Sigmoid colon (tissue), 7 donors: ENCODE data around the gene TBXAS1. TPM values are rescaled to one million over a fixed set of nuclear protein-coding genes. Genes with fewer than 3 reads are reported as not detected.
A peak's percentile ranks its signal among the peaks of the same experiment; 100 is the strongest.

Source experiments
- DNase-seq: peaks from one replicate; pipeline ENCODE4 v3.0.0-alpha.2; 2019
- H3K27ac ChIP-seq, 4 donors: fragments of 200-600 bp; sonication (generic); one replicate each; pipeline ENCODE4 v1.5.1; 2016 to 2019; ENCODE audit warnings: mild to moderate bottlenecking in 1 of 4
- H3K27me3 ChIP-seq, 3 donors: fragments of 200-600 bp; sonication (generic); one replicate each; pipeline ENCODE4 v1.5.1; 2019; ENCODE audit warnings: mild to moderate bottlenecking in 1 of 3
- H3K36me3 ChIP-seq, 4 donors: fragments of 200-600 bp; sonication (generic); one replicate each; pipeline ENCODE4 v1.5.1; 2016 to 2019
- H3K4me1 ChIP-seq, 4 donors: fragments of 200-600 bp; sonication (generic); one replicate each; pipeline ENCODE4 v1.5.1; 2017 to 2019
- H3K4me3 ChIP-seq, 4 donors: fragments of 200-600 bp; sonication (generic); one replicate each; pipeline ENCODE4 v1.5.1; 2017 to 2019; ENCODE audit warnings: mild to moderate bottlenecking in 2 of 4, moderate library complexity in 1 of 4
- H3K9me3 ChIP-seq, 4 donors: fragments of 200-600 bp in 3 of 4; sonication (generic) in 3 of 4; one replicate each; pipeline versions ENCODE4 v1.5.1 to v1.6.1; 2013 to 2019
- EP300 ChIP-seq, 4 donors: sonication (generic); formaldehyde crosslinking; IDR thresholded peaks; one replicate each; pipeline ENCODE4 v1.6.1; 2017; ENCODE audit warnings: antibody characterized with exemption in 4 of 4
- POLR2A ChIP-seq, 2 donors: fragments of 450-650 bp; IDR thresholded peaks; one replicate each; pipeline ENCODE4 v1.6.1; 2016; ENCODE audit warnings: antibody characterized with exemption in 2 of 2, mild to moderate bottlenecking in 2 of 2, moderate library complexity in 2 of 2
- POLR2AphosphoS5 ChIP-seq, 4 donors: sonication (generic); formaldehyde crosslinking; IDR thresholded peaks; one replicate each; pipeline ENCODE4 v1.6.1; 2017; ENCODE audit warnings: antibody characterized with exemption in 4 of 4
- WGBS, 2 donors: extraction: QIAGEN DNeasy Blood & Tissue Kit; methylation state at CpG; one replicate each; pipeline ENCODE4 v1.1.7; 2013; 5-methylcytosine and 5-hydroxymethylcytosine counted together
- intact Hi-C: fragments of 100-400 bp; cut with DNase I; formaldehyde crosslinking; loops from one replicate; pipeline ENCODE4 v1.15.1; 2023
- polyA plus RNA-seq, 3 donors: library from polyadenylated mRNA; stranded (reverse); fragments of 200-250 nt; gene quantifications; one replicate each; pipeline ENCODE4 v1.2.3, GENCODE V29; 2013
- total RNA-seq, 4 donors: library from RNA; depleted of rRNA; stranded (reverse); fragments of >200 nt; gene quantifications; one replicate each; pipeline ENCODE4 v1.1.0, GENCODE V29; 2016
- TF ChIP-seq, protein P1 (sequence below), 4 experiments: fragments of 450-650 bp in 3 of 4; fragments of 200-600 bp in 1 of 4; IDR thresholded peaks; one replicate each; pipeline ENCODE4 v1.5.1; 2016 to 2019; ENCODE audit warnings: antibody characterized with exemption in 4 of 4, mild to moderate bottlenecking in 3 of 4, moderate library complexity in 2 of 4
- donor health status: healthy with polysubstance abuse.
- donor health status: Bipolar disorder and iron deficiency.
- donor health status: healthy.

TBXAS1 gene
- total and polyA plus RNA-seq, 7 donors, result 6.0 to 28.2 (median 19.3) TPM

DNA sequence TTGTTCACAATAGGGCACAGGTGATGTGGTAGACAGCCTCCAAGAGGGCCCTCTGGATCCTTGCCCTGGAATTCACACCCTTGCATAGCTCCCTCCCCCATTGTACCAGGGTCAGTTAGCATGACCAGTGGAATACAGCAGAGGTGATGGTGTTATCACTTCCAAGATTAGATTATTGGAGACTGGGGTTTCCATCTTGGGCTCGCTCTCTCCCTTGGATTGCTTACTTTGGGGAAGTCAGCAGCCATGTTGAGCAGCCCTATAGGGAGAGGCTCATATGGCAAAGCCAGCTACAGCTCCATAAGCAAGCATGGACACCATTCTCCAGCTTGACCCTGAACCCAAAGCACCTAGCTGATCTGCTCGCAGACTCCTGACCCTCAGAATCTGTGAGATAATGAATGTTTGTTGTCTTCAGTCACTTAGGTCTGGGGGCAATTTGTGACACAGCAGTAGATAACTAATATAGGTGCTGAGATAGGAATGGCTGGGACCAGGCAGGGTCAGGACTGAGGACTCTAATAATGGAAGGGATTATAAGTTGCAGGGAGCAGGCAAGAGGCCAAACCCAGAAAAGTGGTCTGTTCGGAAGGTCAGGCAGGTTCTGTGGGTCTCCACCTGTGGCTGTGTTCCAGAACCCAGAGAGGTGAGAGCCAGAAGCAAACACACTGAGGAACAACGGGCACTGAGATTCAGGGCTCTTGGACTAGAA, 22.9 kb downstream of the TBXAS1 start:
- no peaks in the 10 kb centered on the region for H3K9me3 ChIP-seq
- H3K27ac ChIP-seq, result no peak overlapping the region
- TF ChIP-seq EP300 (IDR thresholded peaks at IDR 0.05), result no peak
- TF ChIP-seq, protein P1, sequence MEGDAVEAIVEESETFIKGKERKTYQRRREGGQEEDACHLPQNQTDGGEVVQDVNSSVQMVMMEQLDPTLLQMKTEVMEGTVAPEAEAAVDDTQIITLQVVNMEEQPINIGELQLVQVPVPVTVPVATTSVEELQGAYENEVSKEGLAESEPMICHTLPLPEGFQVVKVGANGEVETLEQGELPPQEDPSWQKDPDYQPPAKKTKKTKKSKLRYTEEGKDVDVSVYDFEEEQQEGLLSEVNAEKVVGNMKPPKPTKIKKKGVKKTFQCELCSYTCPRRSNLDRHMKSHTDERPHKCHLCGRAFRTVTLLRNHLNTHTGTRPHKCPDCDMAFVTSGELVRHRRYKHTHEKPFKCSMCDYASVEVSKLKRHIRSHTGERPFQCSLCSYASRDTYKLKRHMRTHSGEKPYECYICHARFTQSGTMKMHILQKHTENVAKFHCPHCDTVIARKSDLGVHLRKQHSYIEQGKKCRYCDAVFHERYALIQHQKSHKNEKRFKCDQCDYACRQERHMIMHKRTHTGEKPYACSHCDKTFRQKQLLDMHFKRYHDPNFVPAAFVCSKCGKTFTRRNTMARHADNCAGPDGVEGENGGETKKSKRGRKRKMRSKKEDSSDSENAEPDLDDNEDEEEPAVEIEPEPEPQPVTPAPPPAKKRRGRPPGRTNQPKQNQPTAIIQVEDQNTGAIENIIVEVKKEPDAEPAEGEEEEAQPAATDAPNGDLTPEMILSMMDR (IDR thresholded peaks at IDR 0.05), result no peak
- TF ChIP-seq POLR2A (IDR thresholded peaks at IDR 0.05), result no peak
- no peak for TF ChIP-seq POLR2AphosphoS5 (IDR thresholded peaks at IDR 0.05)
- WGBS, 2 donors, result 96% methylated on average over 4 of the region's 4 CpGs
- H3K4me3 ChIP-seq, result no peak overlapping the region
- no peaks in the 10 kb centered on the region for H3K4me1 ChIP-seq
- H3K27me3 ChIP-seq, result no peaks in the 10 kb centered on the region
- no peaks in the 10 kb centered on the region for H3K36me3 ChIP-seq
- intact Hi-C loops, result no loop called here
- no peak for DNase-seq

DNA sequence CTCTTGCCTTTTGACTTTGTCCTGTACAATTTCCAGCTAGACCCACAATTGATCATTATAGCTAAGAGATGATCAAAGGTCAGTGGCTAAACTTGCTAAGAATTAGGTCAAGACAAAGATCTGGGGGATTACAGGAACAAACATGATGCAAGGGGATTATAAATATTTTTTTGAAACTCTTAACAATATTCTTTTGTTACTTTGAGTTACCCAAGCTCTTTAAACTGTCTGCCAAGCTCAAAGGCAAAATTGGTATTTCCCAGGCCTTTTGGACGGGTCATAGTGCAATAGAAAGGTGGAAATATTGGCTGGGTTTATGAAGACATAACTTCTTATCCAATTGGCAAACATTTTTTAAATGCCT, 23.4 kb downstream of the TBXAS1 start:
- TF ChIP-seq EP300 (IDR thresholded peaks at IDR 0.05), result no peak
- Histone ChIP-seq H3K27me3 (no peaks in the 10 kb centered on the region), H3K9me3 (no peaks in the 10 kb centered on the region), H3K27ac (no peak overlapping the region), H3K4me3 (no peak overlapping the region), H3K4me1 (no peaks in the 10 kb centered on the region), H3K36me3 (no peaks in the 10 kb centered on the region)
- DNase-seq, result no peak
- WGBS, 2 donors, result 64 to 88% methylated on average over 1 of the region's 1 CpG
- intact Hi-C loops, result no loop called here

DNA sequence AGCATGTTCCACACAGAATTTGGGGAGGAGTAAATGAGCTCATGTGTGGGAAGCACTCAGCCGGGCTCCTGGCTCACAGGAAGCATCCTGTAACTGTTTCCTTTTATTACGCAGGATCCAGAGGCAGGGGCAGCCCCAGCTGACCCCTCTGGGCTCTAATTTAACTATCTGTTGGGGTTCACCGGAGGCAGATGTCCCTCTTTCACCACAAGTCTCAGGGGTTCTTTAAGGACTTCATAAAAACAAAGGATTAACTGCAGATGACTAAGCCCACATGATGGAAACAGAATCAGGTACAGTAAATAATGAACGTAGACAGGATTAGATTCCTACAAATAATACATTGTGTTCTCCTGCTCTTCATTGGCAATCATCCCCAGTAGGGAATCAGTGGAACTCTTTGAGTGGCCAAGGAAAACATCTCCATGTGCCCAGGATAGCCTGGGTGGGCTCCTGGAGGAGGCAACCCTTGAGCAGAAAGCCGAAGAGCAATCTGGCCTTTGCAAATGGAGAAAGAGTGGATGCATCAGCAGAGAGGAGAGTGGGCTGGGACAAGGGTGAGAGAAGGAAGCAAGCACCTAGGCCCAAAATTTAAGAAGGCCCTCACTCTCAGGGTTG, 24.6 kb downstream of the TBXAS1 start:
- Histone ChIP-seq H3K27ac (peak overlapping the region in 1 of 4 donors; percentile 56), H3K27me3 (no peaks in the 10 kb centered on the region), H3K4me1 (no peaks in the 10 kb centered on the region), H3K36me3 (no peaks in the 10 kb centered on the region), H3K9me3 (no peaks in the 10 kb centered on the region), H3K4me3 (no peak overlapping the region)
- intact Hi-C loops, result no loop called here
- WGBS, 2 donors, result 65 to 82% methylated on average over 5 of the region's 5 CpGs
- no peak for DNase-seq
- peak in 3 of 4 donors; percentile 3 to 30 (median 21) for TF ChIP-seq POLR2AphosphoS5 (IDR thresholded peaks at IDR 0.05)
- TF ChIP-seq, protein P1 (IDR thresholded peaks at IDR 0.05), result no peak

DNA sequence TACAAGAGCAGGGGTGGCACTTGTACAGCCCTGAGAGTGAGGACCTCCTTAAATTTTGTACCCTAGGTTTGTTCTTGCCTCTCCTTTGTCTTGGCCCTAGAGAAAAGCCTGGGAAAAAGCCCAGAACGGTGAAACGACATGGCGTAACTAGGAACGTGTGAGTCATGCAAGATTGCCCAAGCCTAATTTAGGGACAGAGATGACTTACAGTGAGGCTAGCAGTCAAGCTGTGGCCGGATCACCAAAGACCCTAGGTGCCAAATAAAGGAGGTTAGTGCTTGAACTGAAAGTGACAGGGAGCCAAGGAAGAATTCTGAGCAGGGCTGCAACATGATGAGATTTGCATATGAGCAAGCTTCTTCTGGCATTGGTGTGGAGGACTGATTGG, 25.1 kb downstream of the TBXAS1 start:
- Histone ChIP-seq H3K27ac (peak overlapping the region in 2 of 4 donors; percentile 2 to 56), H3K9me3 (no peaks in the 10 kb centered on the region), H3K27me3 (no peaks in the 10 kb centered on the region), H3K4me3 (no peak overlapping the region), H3K4me1 (no peaks in the 10 kb centered on the region), H3K36me3 (no peaks in the 10 kb centered on the region)
- TF ChIP-seq, protein P1 (IDR thresholded peaks at IDR 0.05), result no peak
- TF ChIP-seq EP300 (IDR thresholded peaks at IDR 0.05), result peak in 1 of 4 donors; percentile 14
- no peak for TF ChIP-seq POLR2A (IDR thresholded peaks at IDR 0.05)
- TF ChIP-seq POLR2AphosphoS5 (IDR thresholded peaks at IDR 0.05), result peak in 2 of 4 donors; percentile 18 to 60
- WGBS, 2 donors, result 80 to 84% methylated on average over 5 of the region's 5 CpGs
- DNase-seq, result peak; percentile 73
- intact Hi-C loops, result no loop called here

DNA sequence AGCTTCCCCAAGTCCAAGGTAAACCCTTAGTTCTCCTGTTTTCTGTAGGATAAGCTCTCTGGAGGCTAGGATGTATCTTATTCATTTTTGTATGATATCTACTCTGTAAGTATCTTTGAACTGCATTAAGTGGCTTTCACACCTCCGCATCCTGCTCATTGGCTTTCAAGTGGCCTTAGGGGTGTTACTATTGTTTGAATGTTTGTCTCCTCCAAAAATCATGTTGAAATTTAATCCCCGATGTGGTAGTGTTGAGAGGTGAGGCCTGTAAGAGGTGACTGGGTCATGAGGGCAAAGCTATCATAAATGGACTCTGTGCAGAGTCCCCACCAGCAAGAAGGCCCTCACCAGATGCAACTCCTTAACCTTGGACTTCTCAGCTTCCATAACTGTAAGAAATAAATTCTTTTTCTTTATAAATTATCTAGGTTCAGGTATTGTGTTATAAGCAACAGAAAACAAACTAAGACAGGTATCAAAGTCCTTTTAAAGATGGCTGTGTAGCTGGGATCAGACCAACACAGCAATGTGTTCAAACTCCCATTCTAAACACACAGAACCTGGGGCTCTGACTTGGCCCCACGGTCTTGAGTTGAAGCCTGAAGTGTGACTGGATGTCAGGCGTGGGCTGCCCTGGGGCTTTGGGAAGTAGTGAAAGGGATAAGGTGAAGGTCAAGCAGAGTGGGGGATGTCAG, 25.9 kb downstream of the TBXAS1 start:
- WGBS, 2 donors, result 82 to 88% methylated on average over 4 of the region's 4 CpGs
- Histone ChIP-seq H3K27ac (peak overlapping the region; percentile 2 to 28 (median 16)), H3K36me3 (no peaks in the 10 kb centered on the region), H3K4me3 (no peak overlapping the region), H3K27me3 (no peaks in the 10 kb centered on the region), H3K9me3 (no peaks in the 10 kb centered on the region), H3K4me1 (no peaks in the 10 kb centered on the region)
- no peak for TF ChIP-seq POLR2AphosphoS5 (IDR thresholded peaks at IDR 0.05)
- TF ChIP-seq POLR2A (IDR thresholded peaks at IDR 0.05), result no peak
- TF ChIP-seq, protein P1 (IDR thresholded peaks at IDR 0.05), result no peak
- no peak for TF ChIP-seq EP300 (IDR thresholded peaks at IDR 0.05)
- intact Hi-C loops, result no loop called here
- DNase-seq, result no peak
